Natural killer cell (primary cell): ENCODE measurements around the gene LGALS3. TPM values are rescaled to one million over a fixed set of nuclear protein-coding genes. Genes with fewer than 3 reads are reported as not detected.

ENCODE experiments used
- ATAC-seq, 3 donors: fragments of 150-1000 bp in 2 of 3; fragments of 200-7000 bp in 1 of 3; cut with Tn5 transposase; 1 replicate in 1 of 3; 2 replicates in 2 of 3; pipeline ENCODE4 v1.10.0; 2021; ENCODE audit warnings: mild to moderate bottlenecking in 2 of 3, moderate library complexity in 2 of 3
- DNase-seq, 2 donors: peaks; one replicate each; pipeline versions ENCODE4 v3.0.0 to v3.0.0-alpha.2; 2013 to 2021; ENCODE audit warnings: mixed read lengths in 1 of 2
- H3K27ac ChIP-seq: one replicate; pipeline ENCODE4 v1.5.1; 2013; ENCODE audit warnings: mild to moderate bottlenecking, low read length
- H3K27me3 ChIP-seq: one replicate; pipeline ENCODE4 v1.6.1; 2013; ENCODE audit warnings: low read length; ENCODE audit not compliant: control insufficient read depth, insufficient read depth
- H3K36me3 ChIP-seq: one replicate; pipeline ENCODE4 v1.6.1; 2013; ENCODE audit warnings: low read length; ENCODE audit not compliant: control insufficient read depth, insufficient read depth
- H3K4me1 ChIP-seq: one replicate; pipeline ENCODE4 v1.6.1; 2013; ENCODE audit warnings: low read length; ENCODE audit not compliant: control insufficient read depth, insufficient read depth
- H3K4me3 ChIP-seq: one replicate; pipeline ENCODE4 v1.5.1; 2013; ENCODE audit warnings: low read length
- H3K9me3 ChIP-seq: one replicate; pipeline ENCODE4 v1.6.1; 2013; ENCODE audit warnings: low read length; ENCODE audit not compliant: control insufficient read depth, insufficient read depth
- H3K27ac Mint-ChIP-seq, 2 donors: one replicate each; pipeline ENCODE4 v1.8.0; 2022; ENCODE audit warnings: mild to moderate bottlenecking in 2 of 2, mixed read lengths in 2 of 2, moderate library complexity in 1 of 2
- H3K27me3 Mint-ChIP-seq, 2 donors: one replicate each; pipeline ENCODE4 v1.8.0; 2022; ENCODE audit warnings: low read depth in 2 of 2, mixed read lengths in 2 of 2
- H3K36me3 Mint-ChIP-seq: one replicate; pipeline ENCODE4 v1.8.0; 2022; ENCODE audit warnings: mixed read lengths
- H3K4me1 Mint-ChIP-seq, 2 donors: one replicate each; pipeline ENCODE4 v1.8.0; 2022; ENCODE audit warnings: mixed read lengths in 2 of 2
- H3K4me3 Mint-ChIP-seq: one replicate; pipeline ENCODE4 v1.8.0; 2022; ENCODE audit warnings: mild to moderate bottlenecking, moderate library complexity, mixed read lengths
- H3K9me3 Mint-ChIP-seq, 2 donors: one replicate each; pipeline ENCODE4 v1.8.0; 2022; ENCODE audit warnings: mixed read lengths in 2 of 2
- WGBS: methylation state at CpG from one replicate; pipeline ENCODE4 v1.1.7; 2013; ENCODE audit warnings: missing lambda C conversion rate; ENCODE audit not compliant: insufficient coverage; 5-methylcytosine and 5-hydroxymethylcytosine counted together
- intact Hi-C: fragments of 100-400 bp; cut with micrococcal nuclease; formaldehyde crosslinking; loops from one replicate; pipeline ENCODE4 v1.14.2; 2022
- total RNA-seq, 4 donors: library from RNA; stranded (reverse); fragments of 120-200 nt in 1 of 4; gene quantifications; one replicate each; pipeline versions ENCODE4 v1.2.3 to v1.2.4, GENCODE V29; 2013 to 2022
- TF ChIP-seq, protein P1 (sequence below): fragments of 200-600 bp; IDR thresholded peaks from one replicate; pipeline ENCODE4 v1.8.0; 2022; ENCODE audit warnings: antibody characterized with exemption

Gene LGALS3
- total RNA-seq, 3 donors from 2014 or later (not counting 1 experiment from before 2014, with no cell fraction given) = 10.8 to 35.7 (median 17.1) TPM

DNA sequence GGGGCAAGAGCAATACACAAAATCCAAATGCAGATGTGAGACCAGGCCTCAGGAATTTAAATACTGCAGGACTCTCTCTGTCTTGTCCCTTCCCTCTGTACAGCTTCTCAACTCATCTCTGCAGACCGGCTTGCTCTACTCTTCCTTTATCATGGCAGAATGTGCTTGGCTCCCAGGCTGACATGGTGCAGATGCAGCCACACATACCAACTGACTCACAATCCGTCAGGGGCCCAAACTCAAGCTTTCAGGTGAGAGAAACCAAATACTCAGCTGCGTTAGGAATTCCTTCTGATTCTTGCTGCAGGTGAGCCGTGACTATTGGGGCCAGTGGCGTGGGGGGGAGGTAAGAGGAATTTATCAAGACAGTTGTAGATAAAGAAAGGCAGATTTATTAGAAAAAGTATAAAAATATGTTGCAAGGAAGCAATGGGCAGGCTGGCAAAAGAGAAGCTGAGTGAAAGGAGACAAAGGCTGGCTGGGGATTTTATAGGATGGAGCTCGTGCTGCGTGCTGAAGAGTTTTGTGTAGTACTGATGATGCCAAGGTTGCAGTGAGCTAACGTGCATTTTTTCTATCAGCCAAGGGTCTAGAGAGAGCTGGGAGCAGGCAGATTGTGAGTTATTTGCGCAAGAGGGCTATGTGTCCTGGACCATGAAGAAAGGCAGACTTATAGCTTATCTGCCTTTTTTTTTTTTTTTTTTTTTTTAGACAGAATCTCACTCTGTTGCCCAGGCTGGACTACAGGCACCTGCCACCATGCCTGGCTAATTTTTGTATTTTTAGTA is 5.0 kb upstream of the LGALS3 start:
- Mint-ChIP-seq H3K4me1 (peaks cover 39 to 63% of the 10 kb centered on the region in 2 donors), H3K27me3 (no peaks in the 10 kb centered on the region), H3K9me3 (no peaks in the 10 kb centered on the region), H3K4me3 (no peak overlapping the region), H3K27ac (no peak overlapping the region), H3K36me3 (no peaks in the 10 kb centered on the region)
- intact Hi-C loops = no loop called here
- Histone ChIP-seq H3K4me1 (peaks cover 32% of the 10 kb centered on the region), H3K27ac (no peak overlapping the region), H3K27me3 (no peaks in the 10 kb centered on the region), H3K9me3 (no peaks in the 10 kb centered on the region), H3K4me3 (no peak overlapping the region), H3K36me3 (no peaks in the 10 kb centered on the region)
- WGBS = 97% methylated on average over 9 of the region's 9 CpGs
- DNase-seq = no peak
- TF ChIP-seq, protein P1, sequence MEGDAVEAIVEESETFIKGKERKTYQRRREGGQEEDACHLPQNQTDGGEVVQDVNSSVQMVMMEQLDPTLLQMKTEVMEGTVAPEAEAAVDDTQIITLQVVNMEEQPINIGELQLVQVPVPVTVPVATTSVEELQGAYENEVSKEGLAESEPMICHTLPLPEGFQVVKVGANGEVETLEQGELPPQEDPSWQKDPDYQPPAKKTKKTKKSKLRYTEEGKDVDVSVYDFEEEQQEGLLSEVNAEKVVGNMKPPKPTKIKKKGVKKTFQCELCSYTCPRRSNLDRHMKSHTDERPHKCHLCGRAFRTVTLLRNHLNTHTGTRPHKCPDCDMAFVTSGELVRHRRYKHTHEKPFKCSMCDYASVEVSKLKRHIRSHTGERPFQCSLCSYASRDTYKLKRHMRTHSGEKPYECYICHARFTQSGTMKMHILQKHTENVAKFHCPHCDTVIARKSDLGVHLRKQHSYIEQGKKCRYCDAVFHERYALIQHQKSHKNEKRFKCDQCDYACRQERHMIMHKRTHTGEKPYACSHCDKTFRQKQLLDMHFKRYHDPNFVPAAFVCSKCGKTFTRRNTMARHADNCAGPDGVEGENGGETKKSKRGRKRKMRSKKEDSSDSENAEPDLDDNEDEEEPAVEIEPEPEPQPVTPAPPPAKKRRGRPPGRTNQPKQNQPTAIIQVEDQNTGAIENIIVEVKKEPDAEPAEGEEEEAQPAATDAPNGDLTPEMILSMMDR = no peak
- no peak for ATAC-seq

DNA sequence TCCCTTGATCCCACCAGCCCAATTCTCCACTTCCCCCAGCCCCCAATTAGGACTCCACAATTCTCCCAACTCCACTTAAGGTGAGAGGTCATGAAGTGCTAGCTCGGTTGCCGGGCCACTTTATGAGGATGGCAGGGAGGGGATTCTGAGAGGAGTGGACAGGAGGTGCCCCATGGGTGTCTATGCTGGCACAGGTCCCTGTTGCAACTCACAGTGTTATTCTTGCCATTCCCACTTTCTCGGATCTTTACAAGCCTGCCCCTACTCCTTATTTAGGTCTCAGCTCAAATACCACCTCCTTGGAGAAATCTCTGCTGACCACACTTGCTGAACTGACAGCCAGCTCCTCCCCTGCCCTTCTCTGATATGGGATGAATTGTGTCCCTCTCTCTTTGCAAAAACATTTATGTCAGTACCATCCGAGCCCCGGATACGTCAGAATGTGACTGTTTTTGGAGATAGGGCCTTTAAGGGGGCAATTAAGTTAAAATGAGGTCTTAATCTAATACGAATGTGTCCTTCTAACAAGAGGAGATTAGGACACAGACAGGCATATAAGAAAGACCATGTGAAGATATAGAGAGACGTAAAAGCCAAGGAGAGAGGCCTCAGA is 4.2 kb upstream of the LGALS3 start:
- Mint-ChIP-seq H3K27me3 (no peaks in the 10 kb centered on the region), H3K27ac (peak overlapping the region; percentile 58 to 82), H3K4me1 (peaks cover 39 to 64% of the 10 kb centered on the region in 2 donors), H3K4me3 (peak overlapping the region; percentile 75), H3K9me3 (no peaks in the 10 kb centered on the region), H3K36me3 (no peaks in the 10 kb centered on the region)
- H3K27me3 ChIP-seq = no peaks in the 10 kb centered on the region
- no peaks in the 10 kb centered on the region for H3K36me3 ChIP-seq
- no peaks in the 10 kb centered on the region for H3K9me3 ChIP-seq
- ATAC-seq = no peak
- no peak overlapping the region for H3K4me3 ChIP-seq
- intact Hi-C loops = loop anchor here (5.0 kb wide), 1 partner anchor 33 kb away; no protein-coding TSS in a partner anchor
- 100% methylated on average over 6 of the region's 8 CpGs for WGBS
- peak overlapping the region; percentile 1 for H3K27ac ChIP-seq
- TF ChIP-seq, protein P1 = no peak
- peaks cover 36% of the 10 kb centered on the region for H3K4me1 ChIP-seq
- no peak for DNase-seq

DNA sequence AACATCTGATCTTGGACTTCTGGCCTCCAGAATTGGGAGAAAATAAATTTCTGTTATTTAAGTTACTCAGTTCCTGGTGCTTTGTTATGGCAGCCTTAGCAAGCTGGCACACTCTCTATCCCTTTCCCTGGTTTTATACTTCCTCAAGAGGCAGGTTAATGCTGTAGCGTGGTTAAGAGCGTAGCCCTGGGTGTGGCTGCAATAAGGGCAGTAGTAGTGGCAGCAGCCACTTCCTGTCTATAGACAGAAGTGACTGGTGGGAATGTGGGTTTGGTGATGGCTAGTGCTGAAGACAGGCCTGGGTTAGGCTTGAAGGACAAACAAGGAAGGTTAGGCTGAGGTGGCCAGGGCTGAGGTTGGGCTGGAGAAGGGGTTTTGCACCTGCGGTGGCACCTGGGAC is 3.6 kb upstream of the LGALS3 start:
- intact Hi-C loops = loop anchor here (5.0 kb wide), 1 partner anchor 33 kb away; no protein-coding TSS in a partner anchor
- H3K36me3 Mint-ChIP-seq = no peaks in the 10 kb centered on the region
- Histone ChIP-seq H3K9me3 (no peaks in the 10 kb centered on the region), H3K4me3 (no peak overlapping the region), H3K36me3 (no peaks in the 10 kb centered on the region), H3K4me1 (peaks cover 38% of the 10 kb centered on the region), H3K27ac (peak overlapping the region; percentile 1), H3K27me3 (no peaks in the 10 kb centered on the region)
- no peaks in the 10 kb centered on the region for H3K9me3 Mint-ChIP-seq
- H3K4me3 Mint-ChIP-seq = peak overlapping the region; percentile 75
- H3K27me3 Mint-ChIP-seq = no peaks in the 10 kb centered on the region
- TF ChIP-seq, protein P1 = no peak
- ATAC-seq (peak; percentile 27 to 62 (median 47)), DNase-seq (peak in 1 of 2 donors; percentile 26)
- H3K27ac Mint-ChIP-seq = peak overlapping the region; percentile 58 to 82
- peaks cover 34 to 59% of the 10 kb centered on the region in 2 donors for H3K4me1 Mint-ChIP-seq
- WGBS = 37% methylated on average over 3 of the region's 3 CpGs
